HG03439 (cell line): ENCODE measurements around the gene OVOL2.
A peak's percentile ranks its signal among the peaks of the same experiment; 100 is the strongest.
"Not testable (repeated sequence)": the region's sequence is repeated elsewhere in the genome, so short reads cannot be mapped to it uniquely, and the experiment has no call there.

Source experiments
- ATAC-seq: cut with Tn5 transposase; IDR thresholded peaks from one replicate; pipeline ENCODE4 v1.9.1; 2021; ENCODE audit warnings: mild to moderate bottlenecking, moderate library complexity; ENCODE audit not compliant: unreplicated experiment

OVOL2 gene

DNA sequence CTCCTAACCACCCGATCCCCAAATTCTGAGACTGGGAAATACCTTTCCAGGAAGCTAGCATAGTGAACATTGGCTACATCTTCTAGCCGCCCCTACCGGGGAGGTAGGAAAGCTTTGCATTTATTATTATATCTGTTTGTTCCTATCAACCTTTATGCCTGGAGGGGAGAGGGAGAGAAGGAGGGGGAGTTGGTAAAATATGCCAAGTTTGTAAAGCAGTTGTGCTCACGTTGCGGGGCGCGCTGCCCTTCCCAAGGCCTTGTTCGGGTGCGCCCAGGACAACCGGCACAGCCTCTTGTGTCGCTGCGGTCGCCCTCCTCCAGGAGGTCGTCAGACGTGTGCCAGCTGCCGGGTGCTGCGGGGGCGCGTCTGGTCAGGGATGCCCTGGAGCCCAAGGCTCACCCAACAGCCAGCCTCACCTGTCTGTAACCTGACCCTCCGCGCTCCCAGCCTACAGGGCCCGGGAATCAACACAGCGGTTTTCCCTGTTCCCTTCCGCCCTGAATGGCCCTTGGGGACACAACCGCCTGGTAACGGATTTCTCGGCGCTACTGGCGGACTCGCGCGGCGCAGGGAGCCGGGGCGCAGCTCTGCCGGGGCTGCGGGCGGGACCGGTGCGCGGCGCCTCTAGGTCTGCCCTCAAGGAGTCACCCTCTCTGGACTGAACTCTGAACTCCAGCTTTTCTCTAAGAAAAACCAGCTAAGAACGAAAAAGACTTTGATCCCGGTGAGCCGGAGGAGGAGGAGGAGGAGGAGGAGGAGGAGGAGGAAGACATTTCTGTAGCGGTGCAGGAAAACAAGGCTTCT, 1.1 kb upstream of the OVOL2 start:
- ATAC-seq, result no peak

DNA sequence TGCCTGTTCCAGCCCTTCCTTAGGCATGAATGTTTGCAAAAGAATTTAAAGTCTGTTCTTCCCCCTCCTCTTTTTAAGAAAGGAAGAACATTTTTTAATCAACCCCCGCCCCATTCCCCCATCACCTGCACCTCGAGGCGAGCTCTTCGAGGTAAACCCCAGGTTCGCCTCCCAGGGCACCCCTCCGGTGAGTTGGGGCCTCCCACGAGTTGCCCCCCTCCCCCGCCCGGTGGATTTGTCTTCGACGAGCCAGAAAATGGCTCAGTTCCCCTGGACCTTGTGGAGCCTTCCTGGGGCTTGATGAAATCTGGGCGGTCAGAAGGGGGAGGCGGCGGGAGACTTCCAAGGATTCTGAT, 256 bp upstream of the OVOL2 start:
- no peak for ATAC-seq

DNA sequence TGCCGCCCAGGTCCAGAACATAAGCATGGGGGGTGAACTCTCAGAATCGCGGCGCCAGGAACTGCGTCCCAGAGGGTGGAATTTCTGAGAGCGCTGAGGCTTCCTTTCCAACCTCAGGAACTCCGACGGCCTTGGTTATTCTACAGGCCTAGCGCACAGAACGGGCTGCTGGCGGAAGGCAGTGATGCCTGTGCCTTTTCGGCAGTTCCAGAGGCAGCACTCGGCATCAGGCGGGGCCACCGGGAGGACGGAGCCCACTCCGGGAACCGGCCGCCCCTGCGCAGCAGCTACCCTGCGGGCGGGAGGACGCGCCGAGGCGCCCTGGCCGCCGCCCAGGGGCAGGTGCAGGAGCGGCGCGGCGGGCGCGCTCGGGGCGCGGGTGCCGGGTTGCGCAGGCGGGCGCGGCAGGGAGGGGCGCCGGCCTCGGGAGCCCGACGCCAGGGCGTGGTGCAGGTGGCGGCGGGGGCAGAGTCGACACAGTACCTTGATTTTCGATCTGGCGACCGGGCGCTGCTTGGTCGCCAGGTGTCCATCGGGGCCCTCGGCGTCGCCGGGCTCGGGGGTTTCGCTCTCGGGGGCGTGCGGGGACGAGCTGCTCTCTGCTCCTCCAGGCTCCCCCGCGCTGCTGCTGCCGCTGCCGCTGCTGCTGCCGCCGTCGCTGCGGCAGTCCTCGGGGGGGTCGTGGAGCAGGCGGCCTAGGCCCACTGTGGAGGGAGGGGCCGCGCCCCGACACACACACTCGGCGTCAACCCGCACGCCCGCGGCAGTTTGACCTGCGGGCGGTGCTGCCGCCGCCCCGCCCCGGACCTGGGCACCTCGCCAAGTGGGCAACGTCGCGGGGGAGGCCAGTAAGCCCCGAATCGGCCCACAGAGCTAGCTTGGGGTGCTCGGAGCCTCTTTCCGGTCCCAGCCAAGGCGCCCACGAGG, 1.3 kb downstream of the OVOL2 start:
- no peak for ATAC-seq

- ATAC-seq, result no peak
These were observed 2.5 kb downstream of the OVOL2 start for GRCh38 chr20:18055261-18055660.

- ATAC-seq, result no peak
These were observed 4.9 kb downstream of the OVOL2 start for GRCh38 chr20:18052856-18053255.

DNA sequence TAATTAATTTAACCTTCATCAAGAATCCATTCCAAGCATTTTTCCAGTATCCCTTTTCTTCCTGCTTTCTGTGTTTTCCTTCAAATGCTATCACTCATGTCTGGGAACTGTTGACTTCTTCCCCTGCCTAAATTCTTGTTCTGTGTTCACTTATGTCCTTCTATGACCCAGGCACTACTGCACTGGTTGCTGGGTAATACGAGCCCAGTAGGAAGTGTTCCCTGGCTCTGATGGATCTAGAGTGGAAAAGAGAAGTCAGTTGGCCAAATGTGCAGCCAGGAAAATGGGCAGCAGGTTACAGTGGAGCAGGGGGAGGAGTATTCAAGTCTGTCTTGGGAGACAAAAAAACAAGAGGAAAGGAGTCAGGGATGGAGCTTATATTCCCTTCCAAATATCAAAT, 7.1 kb downstream of the OVOL2 start:
- no peak for ATAC-seq

GRCh38 chr20:18048176-18048575, 9.5 kb downstream of the OVOL2 start:
- no peak for ATAC-seq

GRCh38 chr20:18046535-18046934, 11.2 kb downstream of the OVOL2 start:
- ATAC-seq, result no peak

DNA sequence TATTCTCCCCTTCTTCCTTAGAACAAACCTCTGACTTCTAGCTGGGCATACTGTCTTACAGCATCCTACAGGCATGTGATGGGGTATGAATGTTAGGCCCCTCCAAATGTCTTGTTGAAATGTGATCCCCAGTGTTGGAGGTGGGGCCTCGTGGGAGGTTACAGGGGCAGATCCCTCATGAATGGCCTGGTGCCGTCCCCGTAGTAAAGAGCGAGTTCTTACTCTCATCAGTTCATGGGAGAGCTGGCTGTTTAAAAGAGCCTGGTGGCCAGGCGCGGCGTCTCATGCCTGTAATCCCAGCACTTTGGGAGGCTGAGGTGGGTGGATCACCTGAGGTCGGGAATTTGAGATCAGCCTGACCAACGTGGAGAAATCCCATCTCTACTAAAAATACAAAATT, 15.5 kb downstream of the OVOL2 start:
- ATAC-seq, result no peak

GRCh38 chr20:18041462-18041861, 16.3 kb downstream of the OVOL2 start:
- ATAC-seq, result no peak

- no peak for ATAC-seq
These were observed 18.7 kb downstream of the OVOL2 start for GRCh38 chr20:18039063-18039462.

- no peak for ATAC-seq
These were observed 23.7 kb downstream of the OVOL2 start for GRCh38 chr20:18034039-18034438.

DNA sequence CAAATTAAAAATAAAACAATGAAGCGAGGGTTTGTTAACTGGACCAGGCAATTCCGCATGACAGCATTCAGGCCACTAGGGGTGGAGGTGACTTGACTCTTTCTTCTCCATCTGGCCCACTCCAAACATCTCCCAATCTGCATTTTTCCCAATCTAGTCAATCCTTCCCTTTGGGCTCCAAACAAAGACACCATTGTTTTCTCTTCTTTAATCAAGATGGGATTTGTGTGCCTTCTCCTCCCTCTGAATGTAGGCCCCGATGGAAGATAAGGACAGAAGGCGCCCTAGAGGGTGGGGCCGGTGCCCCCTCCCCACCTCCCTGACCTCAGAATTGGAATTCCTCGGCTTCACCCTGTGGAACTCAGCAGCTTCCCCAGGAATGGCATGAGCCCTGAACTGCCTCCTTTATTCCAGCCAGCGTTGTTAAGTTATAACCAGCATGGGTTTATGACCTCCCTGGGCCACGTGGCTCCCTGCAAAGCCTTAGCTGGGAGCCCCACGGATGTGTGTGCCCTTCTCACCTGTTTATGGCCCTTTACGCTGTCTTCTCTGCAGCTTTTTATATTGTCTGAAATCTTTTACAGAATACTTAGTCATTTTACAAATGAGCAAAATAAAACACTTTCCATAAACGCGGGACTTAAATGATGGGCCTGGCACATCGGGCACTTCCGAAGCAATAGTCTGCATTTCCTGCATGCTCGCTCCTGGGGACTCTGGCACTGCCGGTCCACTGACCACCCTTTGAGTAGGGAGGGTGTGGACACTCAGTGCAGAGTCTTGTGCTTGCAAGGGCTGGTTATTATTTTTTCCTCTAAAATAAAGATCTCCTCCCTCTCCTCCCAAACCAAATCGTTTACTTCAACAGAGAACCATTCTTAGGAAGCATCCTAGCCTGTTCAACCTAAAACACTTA, 24.5 kb downstream of the OVOL2 start:
- ATAC-seq, result no peak

- no peak for ATAC-seq
These were observed 25.7 kb downstream of the OVOL2 start for GRCh38 chr20:18031888-18032509.

- ATAC-seq, result no peak
These were observed 26.7 kb downstream of the OVOL2 start for GRCh38 chr20:18031050-18031449.

DNA sequence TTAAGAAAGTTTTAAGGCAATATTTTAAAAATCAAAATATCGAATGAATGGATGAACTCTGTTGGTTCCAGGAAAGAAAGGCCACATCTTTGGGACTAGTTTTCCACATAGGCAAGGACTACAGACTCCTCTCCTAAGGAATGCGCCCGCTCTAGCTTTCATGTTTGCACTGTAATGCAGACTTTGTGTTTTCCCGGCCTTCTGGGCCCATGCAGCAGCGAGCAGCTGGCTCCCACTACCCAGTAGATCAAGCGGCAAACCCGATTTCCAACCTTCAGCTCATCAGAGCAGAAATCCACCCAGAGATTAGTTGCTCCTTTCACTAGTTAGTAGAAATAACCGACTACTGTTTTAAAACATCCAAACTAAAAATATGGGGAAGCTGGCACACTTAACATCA, 27.7 kb downstream of the OVOL2 start:
- ATAC-seq, result no peak

DNA sequence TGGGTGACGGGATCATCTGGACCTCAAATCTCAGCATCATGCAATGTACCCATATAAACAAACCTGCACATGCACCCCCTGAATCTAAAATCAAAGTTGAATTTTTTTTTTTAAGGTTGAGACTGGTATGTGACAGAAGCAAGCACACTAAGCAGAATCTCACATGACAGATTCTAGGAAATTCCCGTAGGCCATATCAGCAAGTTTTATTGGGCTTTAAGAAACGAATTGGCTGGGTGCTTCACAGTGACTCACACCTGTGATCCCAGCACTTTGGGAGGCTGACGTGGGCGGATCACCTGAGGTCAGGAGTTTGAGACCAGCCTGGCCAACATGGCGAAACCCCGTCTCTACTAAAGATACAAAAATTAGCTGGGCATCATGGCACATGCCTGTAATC, 30.7 kb downstream of the OVOL2 start:
- ATAC-seq, result not testable (repeated sequence)

DNA sequence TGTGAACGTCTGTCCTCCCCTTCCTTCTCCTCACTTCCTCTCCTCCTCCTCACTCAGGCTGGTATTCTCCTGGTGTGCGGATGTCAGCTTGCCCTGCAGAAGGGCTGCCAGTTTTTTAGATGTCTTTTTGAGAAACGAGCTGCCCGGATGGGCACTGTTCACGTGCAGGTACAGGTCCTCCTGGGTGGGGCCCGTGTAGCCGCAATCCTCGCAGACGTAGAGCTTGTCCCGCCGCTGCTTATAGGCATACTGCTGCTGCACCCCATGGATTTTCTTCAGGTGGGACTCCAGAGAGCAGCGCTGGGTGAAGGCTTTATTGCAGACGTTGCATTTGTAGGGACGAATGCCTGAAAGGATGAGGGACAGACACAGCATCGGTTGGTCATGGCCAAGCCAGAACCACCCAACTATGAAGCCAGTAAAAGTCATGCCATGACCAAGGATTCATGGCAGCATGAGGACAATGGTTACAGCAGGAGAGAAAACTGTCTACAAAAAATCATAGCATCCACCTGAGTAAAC, 33.0 kb downstream of the OVOL2 start:
- ATAC-seq, result no peak

- ATAC-seq, result no peak
These were observed 36.8 kb downstream of the OVOL2 start for GRCh38 chr20:18020931-18021330.

- peak; percentile 53 for ATAC-seq
These were observed 38.6 kb downstream of the OVOL2 start for GRCh38 chr20:18019068-18019467.
